Ishikawa (cell line): Measurements from ENCODE around the gene ITCH.

ENCODE experiments used
- CEBPB ChIP-seq: IDR thresholded peaks from 2 replicates; pipeline ENCODE4 v1.6.1; 2012
- CREB1 ChIP-seq: IDR thresholded peaks from 2 replicates; pipeline ENCODE4 v1.6.1; 2012; ENCODE audit warnings: low read depth
- EP300 ChIP-seq: IDR thresholded peaks from 2 replicates; pipeline ENCODE4 v1.6.1; 2012; ENCODE audit warnings: borderline replicate concordance

GRCh38 chr20:34495307-34495706, 132.2 kb downstream of the ITCH start:
- TF ChIP-seq CREB1 (no peak), EP300 (no peak), CEBPB (no peak)
